SK-N-SH (cell line): ENCODE results near the gene DUSP2. TPM values are rescaled to one million over a fixed set of nuclear protein-coding genes. Genes with fewer than 3 reads are reported as not detected.

Experiments used
- CTCF ChIA-PET: fragments of 300-600, 350-600 bp; formaldehyde crosslinking; extraction: SDS; loops from one replicate; lab custom pipeline; 2021; lab: Yijun Ruan, JAX
- POLR2A ChIA-PET: fragments of 350-600 bp; sonication (Branson Sonifier 250); formaldehyde crosslinking; extraction: SDS; loops from one replicate; lab custom pipeline; 2020; ENCODE audit warnings: antibody characterized with exemption, inconsistent platforms; lab: Yijun Ruan, JAX
- DNase-seq: peaks from one replicate; pipeline ENCODE4 v3.0.0; 2012
- H2AFZ ChIP-seq: fragments of 200-600 bp; sonication (generic); 2 replicates; pipeline ENCODE4 v1.8.1; 2016; ENCODE audit warnings: antibody characterized with exemption, mild to moderate bottlenecking, low read depth
- H3F3A ChIP-seq: fragments of 200-600 bp; sonication (generic); replicated peaks from 2 replicates; pipeline ENCODE3; 2016; ENCODE audit warnings: antibody characterized with exemption, mild to moderate bottlenecking; ENCODE audit not compliant: insufficient read depth
- H3K27ac ChIP-seq, 2 experiments: fragments of 200-500 bp in 1 of 2; fragments of 200-600 bp in 1 of 2; sonication (Bioruptor generic) in 1 of 2; sonication (generic), shearing (Covaris generic) in 1 of 2; 2 replicates each; pipeline versions ENCODE4 v1.5.1 to v1.6.1; 2014 to 2016; ENCODE audit warnings: low read depth in 2 of 2, inconsistent platforms in 1 of 2, low read length in 1 of 2, mild to moderate bottlenecking in 1 of 2, mixed read lengths in 1 of 2
- H3K27me3 ChIP-seq: fragments of 200-600 bp; sonication (generic), shearing (Covaris generic); 2 replicates; pipeline ENCODE4 v1.6.1; 2016; ENCODE audit warnings: mixed run types; ENCODE audit not compliant: insufficient read depth
- H3K36me3 ChIP-seq, 2 experiments: fragments of 200-500 bp in 1 of 2; fragments of 200-600 bp in 1 of 2; sonication (Bioruptor generic) in 1 of 2; sonication (generic) in 1 of 2; replicated peaks in 1 of 2; 2 replicates each; pipeline versions ENCODE3 to v1.5.1; 2014 to 2016; ENCODE audit warnings: low read length in 1 of 2, mild to moderate bottlenecking in 1 of 2; ENCODE audit not compliant: insufficient read depth in 2 of 2, control insufficient read depth in 1 of 2
- H3K4me1 ChIP-seq, 2 experiments: fragments of 200-500 bp in 1 of 2; fragments of 200-600 bp in 1 of 2; sonication (Bioruptor generic) in 1 of 2; sonication (generic), shearing (Covaris generic) in 1 of 2; 2 replicates each; pipeline versions ENCODE4 v1.5.1 to v1.6.1; 2014 to 2016; ENCODE audit warnings: low read depth in 1 of 2, low read length in 1 of 2, mixed run types in 1 of 2; ENCODE audit not compliant: insufficient read depth in 2 of 2, control insufficient read depth in 1 of 2
- H3K4me2 ChIP-seq: fragments of 200-600 bp; sonication (generic), shearing (Covaris generic); 2 replicates; pipeline ENCODE4 v1.6.1; 2017; ENCODE audit warnings: mixed run types
- H3K4me3 ChIP-seq, 2 experiments: fragments of 200-500 bp in 1 of 2; fragments of 200-600 bp in 1 of 2; sonication (Bioruptor generic) in 1 of 2; sonication (generic), shearing (Covaris generic) in 1 of 2; 2 replicates each; pipeline versions ENCODE4 v1.5.1 to v1.8.1; 2014 to 2016; ENCODE audit warnings: low read depth in 2 of 2, inconsistent platforms in 1 of 2, low read length in 1 of 2, mild to moderate bottlenecking in 1 of 2, mixed read lengths in 1 of 2, moderate library complexity in 1 of 2
- H3K79me2 ChIP-seq: fragments of 200-600 bp; sonication (generic); 2 replicates; pipeline ENCODE4 v1.8.1; 2017; ENCODE audit warnings: mild to moderate bottlenecking; ENCODE audit not compliant: insufficient read depth
- H3K9ac ChIP-seq: fragments of 200-600 bp; sonication (generic); 2 replicates; pipeline ENCODE4 v1.6.1; 2017; ENCODE audit warnings: mixed run types
- H3K9me2 ChIP-seq: fragments of 200-600 bp; sonication (generic); 2 replicates; pipeline ENCODE4 v1.6.1; 2017; ENCODE audit warnings: mixed run types
- H3K9me3 ChIP-seq: fragments of 200-600 bp; sonication (generic); 2 replicates; pipeline ENCODE4 v1.6.1; 2017; ENCODE audit warnings: mixed run types, mild to moderate bottlenecking, moderate library complexity
- H4K20me1 ChIP-seq: fragments of 200-600 bp; sonication (generic); 2 replicates; pipeline ENCODE4 v1.6.1; 2017; ENCODE audit warnings: mild to moderate bottlenecking, mixed run types; ENCODE audit not compliant: insufficient read depth
- EZH2phosphoT487 ChIP-seq: fragments of 200-600 bp; sonication (generic); IDR thresholded peaks from 2 replicates; pipeline ENCODE4 v1.6.1; 2017; ENCODE audit warnings: low read depth, mixed run types, mild to moderate bottlenecking, antibody characterized with exemption, moderate library complexity, borderline replicate concordance
- FOSL2 ChIP-seq: IDR thresholded peaks from 2 replicates; pipeline ENCODE4 v1.4.0; 2012; ENCODE audit warnings: low read depth, mild to moderate bottlenecking, moderate library complexity, borderline replicate concordance
- FOXM1 ChIP-seq: IDR thresholded peaks from 2 replicates; pipeline ENCODE4 v1.4.0; 2012; ENCODE audit warnings: low read depth, mild to moderate bottlenecking
- GABPA ChIP-seq: IDR thresholded peaks from 2 replicates; pipeline ENCODE4 v1.4.0; 2012; ENCODE audit warnings: low read depth, mild to moderate bottlenecking
- GATA2 ChIP-seq: sonication (generic); formaldehyde crosslinking; IDR thresholded peaks from 2 replicates; pipeline ENCODE4 v1.5.0; 2020; ENCODE audit warnings: mild to moderate bottlenecking, missing genetic modification reagents
- JUND ChIP-seq: IDR thresholded peaks from 2 replicates; pipeline ENCODE4 v1.4.0; 2012
- MEF2A ChIP-seq: IDR thresholded peaks from 2 replicates; pipeline ENCODE4 v1.4.0; 2012; ENCODE audit warnings: low read depth, borderline replicate concordance
- MXI1 ChIP-seq: IDR thresholded peaks from 2 replicates; pipeline ENCODE4 v1.6.1; 2012; ENCODE audit warnings: mild to moderate bottlenecking, low read depth, low read length, improper control_type of control experiment
- POLR2AphosphoS5 ChIP-seq: IDR thresholded peaks from 2 replicates; pipeline ENCODE4 v1.6.1; 2012; ENCODE audit warnings: low read depth, low read length
- RAD21 ChIP-seq: IDR thresholded peaks from 2 replicates; pipeline ENCODE4 v1.6.1; 2012; ENCODE audit warnings: mild to moderate bottlenecking, low read length
- RXRA ChIP-seq: IDR thresholded peaks from 2 replicates; pipeline ENCODE4 v1.4.0; 2012; ENCODE audit warnings: low read depth, mild to moderate bottlenecking, borderline replicate concordance
- TEAD4 ChIP-seq: IDR thresholded peaks from 2 replicates; pipeline ENCODE4 v1.4.0; 2012; ENCODE audit warnings: mild to moderate bottlenecking, borderline replicate concordance; ENCODE audit not compliant: insufficient read depth
- YY1 ChIP-seq: IDR thresholded peaks from 2 replicates; pipeline ENCODE4 v1.4.0; 2012; ENCODE audit warnings: low read depth, mild to moderate bottlenecking
- WGBS: methylation state at CpG from one replicate; pipeline ENCODE4 v1.1.6; 2017; ENCODE audit warnings: low lambda C conversion rate; 5-methylcytosine and 5-hydroxymethylcytosine counted together
- polyA plus RNA-seq, 3 experiments: library from polyadenylated mRNA; depleted of rRNA; stranded (reverse); fragments of >200 nt; gene quantifications; 2 replicates each; pipeline ENCODE4 v1.2.3, GENCODE V29; 2012
- TF ChIP-seq, protein P1 (sequence below): IDR thresholded peaks from 2 replicates; pipeline ENCODE4 v1.4.0; 2012; ENCODE audit warnings: low read depth
- TF ChIP-seq, protein P2 (sequence below): IDR thresholded peaks from 2 replicates; pipeline ENCODE4 v1.6.1; 2012; ENCODE audit warnings: mild to moderate bottlenecking, low read depth, low read length, moderate library complexity
- TF ChIP-seq, protein P3 (sequence below): fragments of 200-600 bp; sonication (generic); IDR thresholded peaks from 2 replicates; pipeline ENCODE4 v1.6.1; 2017; ENCODE audit warnings: antibody characterized with exemption, mild to moderate bottlenecking, moderate library complexity

Gene DUSP2
- polyA plus RNA-seq, 1 of the 3 experiments (the other 2 are of a cell fraction), result 0.79 TPM

DNA sequence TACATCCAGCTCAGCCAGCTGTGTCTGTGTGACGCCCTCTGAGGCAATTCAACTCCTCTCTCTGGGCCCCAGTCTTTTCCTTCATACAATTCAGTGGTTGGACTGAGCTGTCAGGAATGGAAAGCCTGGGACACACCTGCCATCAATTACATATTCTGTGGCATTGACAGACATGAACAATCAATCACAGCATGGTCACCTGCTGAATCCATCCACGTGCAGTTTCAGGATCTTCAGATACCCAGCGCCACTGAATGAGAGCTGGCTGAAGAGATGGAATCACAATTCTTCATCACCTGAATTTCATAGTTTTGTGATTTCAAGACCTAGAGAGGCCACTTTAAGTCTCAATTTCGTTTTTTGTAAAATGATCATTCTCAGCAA lies 34.0 kb downstream of the DUSP2 start:
- Histone ChIP-seq H3K4me2 (no peak overlapping the region), H3K4me1 (peaks cover 0 to 14% of the 10 kb centered on the region in 2 experiments; a peak in 1 of 4 replicates), H3K9me2 (no peaks in the 10 kb centered on the region), H3K4me3 (no peak overlapping the region), H3K27me3 (no peaks in the 10 kb centered on the region), H3F3A (no peaks in the 10 kb centered on the region), H3K79me2 (no peaks in the 10 kb centered on the region), H4K20me1 (no peaks in the 10 kb centered on the region), H3K9me3 (no peaks in the 10 kb centered on the region), H3K27ac (no peak overlapping the region), H3K36me3 (no peaks in the 10 kb centered on the region), H3K9ac (no peak overlapping the region), H2AFZ (no peak overlapping the region)
- CTCF ChIA-PET, result interaction anchor here (0.8 to 1.5 kb wide), 4 partner anchors 36 to 119 kb away, joined by 3 to 6 read pairs (median 6); no protein-coding TSS in a partner anchor
- TF ChIP-seq JUND (no peak), GABPA (no peak), FOXM1 (no peak), FOSL2 (no peak), YY1 (no peak)
- TF ChIP-seq, protein P1, sequence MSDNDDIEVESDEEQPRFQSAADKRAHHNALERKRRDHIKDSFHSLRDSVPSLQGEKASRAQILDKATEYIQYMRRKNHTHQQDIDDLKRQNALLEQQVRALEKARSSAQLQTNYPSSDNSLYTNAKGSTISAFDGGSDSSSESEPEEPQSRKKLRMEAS, result no peak
- POLR2A ChIA-PET, result no interaction called here
- DNase-seq, result no peak
- 49% methylated on average over 3 of the region's 4 CpGs for WGBS

DNA sequence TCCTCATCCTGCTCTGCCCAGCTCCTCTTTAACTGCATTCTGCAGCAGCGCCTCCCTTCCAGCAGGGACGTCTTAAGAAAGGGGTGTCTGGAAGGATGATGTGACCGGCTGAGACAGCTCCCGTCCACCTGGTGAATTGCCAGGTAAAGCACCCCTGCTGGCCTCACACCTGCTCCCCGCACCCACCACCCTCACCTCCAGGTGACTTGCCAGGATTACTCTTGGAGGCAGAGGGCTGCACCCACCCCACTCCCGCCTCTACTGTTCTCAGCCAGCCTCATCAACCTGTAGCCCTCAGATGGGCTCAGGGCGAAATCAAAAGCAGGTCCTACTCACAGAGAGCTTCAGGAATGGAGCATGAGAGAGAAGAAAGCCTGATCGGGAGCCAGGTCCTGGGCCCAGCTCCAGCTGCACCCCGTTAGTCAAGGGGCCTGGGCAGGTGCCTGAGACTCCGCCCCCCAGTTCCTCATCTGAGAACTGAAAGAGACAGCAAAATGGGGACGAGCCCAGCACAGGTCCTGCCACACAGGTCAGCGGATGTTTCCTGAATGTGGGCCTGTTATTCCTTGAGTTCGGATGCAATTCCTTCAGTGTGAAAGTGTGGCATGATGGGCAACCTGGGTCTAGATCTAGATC lies 34.5 kb downstream of the DUSP2 start:
- Histone ChIP-seq H3K36me3 (no peaks in the 10 kb centered on the region), H3K4me2 (no peak overlapping the region), H3K4me3 (no peak overlapping the region), H3K4me1 (peaks cover 0 to 14% of the 10 kb centered on the region in 2 experiments; a peak in 1 of 4 replicates), H3K9me2 (no peaks in the 10 kb centered on the region), H2AFZ (no peak overlapping the region), H3K27me3 (no peaks in the 10 kb centered on the region), H4K20me1 (no peaks in the 10 kb centered on the region), H3F3A (no peaks in the 10 kb centered on the region), H3K9ac (no peak overlapping the region), H3K79me2 (no peaks in the 10 kb centered on the region), H3K27ac (no peak overlapping the region), H3K9me3 (no peaks in the 10 kb centered on the region)
- WGBS, result 67% methylated on average over 11 of the region's 13 CpGs
- no peak for DNase-seq
- ChIA-PET POLR2A (no interaction called here), CTCF (interaction anchor here (1.2 to 1.5 kb wide), 3 partner anchors 64 to 154 kb away, joined by 3 to 6 read pairs (median 5); no protein-coding TSS in a partner anchor)
- no peak for TF ChIP-seq GATA2 (CRISPR knock-in tag)

DNA sequence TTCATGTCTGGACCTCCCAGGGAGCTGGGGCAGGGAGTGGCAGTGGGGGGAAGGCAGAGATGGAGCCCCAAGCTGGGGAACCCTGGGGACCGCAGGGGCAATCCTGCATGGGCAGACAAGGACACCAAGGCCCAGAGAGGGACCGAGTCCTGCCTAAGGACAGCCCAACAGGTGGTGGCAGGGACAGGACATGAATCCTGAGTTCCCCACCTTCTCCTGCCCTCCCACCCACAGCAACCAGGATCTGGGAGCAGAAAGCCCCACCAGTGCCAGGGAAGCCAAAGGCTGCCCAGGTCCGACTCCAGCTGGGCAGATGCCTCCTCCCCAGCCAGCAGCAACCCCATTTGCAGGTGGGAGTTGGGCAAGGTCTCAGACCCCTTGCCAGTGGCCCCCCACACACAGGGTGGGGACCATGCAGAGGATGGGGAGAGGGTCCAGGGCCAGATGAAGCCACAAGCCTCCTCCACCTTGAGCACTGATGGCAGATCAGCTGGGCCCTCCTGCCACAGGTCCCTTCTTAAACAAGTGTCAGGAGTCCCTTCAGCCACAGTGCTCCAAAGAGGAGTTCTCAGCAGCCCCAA lies 35.2 kb downstream of the DUSP2 start:
- no peaks in the 10 kb centered on the region for H3K36me3 ChIP-seq
- no peak for DNase-seq
- no peaks in the 10 kb centered on the region for H4K20me1 ChIP-seq
- 83% methylated on average over 1 of the region's 3 CpGs for WGBS
- ChIA-PET POLR2A (no interaction called here), CTCF (interaction anchor here (1.2 to 1.5 kb wide), 2 partner anchors 64 to 155 kb away, joined by 3 to 6 read pairs; no protein-coding TSS in a partner anchor)
- H3K9ac ChIP-seq, result no peak overlapping the region
- H3K27ac ChIP-seq, result no peak overlapping the region
- H3K9me3 ChIP-seq, result no peaks in the 10 kb centered on the region
- H3K79me2 ChIP-seq, result no peaks in the 10 kb centered on the region
- H3K4me3 ChIP-seq, result no peak overlapping the region
- peaks cover 0 to 14% of the 10 kb centered on the region in 2 experiments; a peak in 1 of 4 replicates for H3K4me1 ChIP-seq
- H3K27me3 ChIP-seq, result no peaks in the 10 kb centered on the region
- H3F3A ChIP-seq, result no peaks in the 10 kb centered on the region
- no peak overlapping the region for H3K4me2 ChIP-seq
- no peak overlapping the region for H2AFZ ChIP-seq
- H3K9me2 ChIP-seq, result no peaks in the 10 kb centered on the region
- TF ChIP-seq RAD21, result no peak
- no peak for TF ChIP-seq POLR2AphosphoS5
- no peak for TF ChIP-seq EZH2phosphoT487
- no peak for TF ChIP-seq RXRA
- TF ChIP-seq MXI1, result no peak
- TF ChIP-seq, protein P2, sequence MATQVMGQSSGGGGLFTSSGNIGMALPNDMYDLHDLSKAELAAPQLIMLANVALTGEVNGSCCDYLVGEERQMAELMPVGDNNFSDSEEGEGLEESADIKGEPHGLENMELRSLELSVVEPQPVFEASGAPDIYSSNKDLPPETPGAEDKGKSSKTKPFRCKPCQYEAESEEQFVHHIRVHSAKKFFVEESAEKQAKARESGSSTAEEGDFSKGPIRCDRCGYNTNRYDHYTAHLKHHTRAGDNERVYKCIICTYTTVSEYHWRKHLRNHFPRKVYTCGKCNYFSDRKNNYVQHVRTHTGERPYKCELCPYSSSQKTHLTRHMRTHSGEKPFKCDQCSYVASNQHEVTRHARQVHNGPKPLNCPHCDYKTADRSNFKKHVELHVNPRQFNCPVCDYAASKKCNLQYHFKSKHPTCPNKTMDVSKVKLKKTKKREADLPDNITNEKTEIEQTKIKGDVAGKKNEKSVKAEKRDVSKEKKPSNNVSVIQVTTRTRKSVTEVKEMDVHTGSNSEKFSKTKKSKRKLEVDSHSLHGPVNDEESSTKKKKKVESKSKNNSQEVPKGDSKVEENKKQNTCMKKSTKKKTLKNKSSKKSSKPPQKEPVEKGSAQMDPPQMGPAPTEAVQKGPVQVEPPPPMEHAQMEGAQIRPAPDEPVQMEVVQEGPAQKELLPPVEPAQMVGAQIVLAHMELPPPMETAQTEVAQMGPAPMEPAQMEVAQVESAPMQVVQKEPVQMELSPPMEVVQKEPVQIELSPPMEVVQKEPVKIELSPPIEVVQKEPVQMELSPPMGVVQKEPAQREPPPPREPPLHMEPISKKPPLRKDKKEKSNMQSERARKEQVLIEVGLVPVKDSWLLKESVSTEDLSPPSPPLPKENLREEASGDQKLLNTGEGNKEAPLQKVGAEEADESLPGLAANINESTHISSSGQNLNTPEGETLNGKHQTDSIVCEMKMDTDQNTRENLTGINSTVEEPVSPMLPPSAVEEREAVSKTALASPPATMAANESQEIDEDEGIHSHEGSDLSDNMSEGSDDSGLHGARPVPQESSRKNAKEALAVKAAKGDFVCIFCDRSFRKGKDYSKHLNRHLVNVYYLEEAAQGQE, result no peak
- TF ChIP-seq MEF2A, result no peak
- TF ChIP-seq GABPA, result no peak
- no peak for TF ChIP-seq TEAD4
- TF ChIP-seq, protein P3, sequence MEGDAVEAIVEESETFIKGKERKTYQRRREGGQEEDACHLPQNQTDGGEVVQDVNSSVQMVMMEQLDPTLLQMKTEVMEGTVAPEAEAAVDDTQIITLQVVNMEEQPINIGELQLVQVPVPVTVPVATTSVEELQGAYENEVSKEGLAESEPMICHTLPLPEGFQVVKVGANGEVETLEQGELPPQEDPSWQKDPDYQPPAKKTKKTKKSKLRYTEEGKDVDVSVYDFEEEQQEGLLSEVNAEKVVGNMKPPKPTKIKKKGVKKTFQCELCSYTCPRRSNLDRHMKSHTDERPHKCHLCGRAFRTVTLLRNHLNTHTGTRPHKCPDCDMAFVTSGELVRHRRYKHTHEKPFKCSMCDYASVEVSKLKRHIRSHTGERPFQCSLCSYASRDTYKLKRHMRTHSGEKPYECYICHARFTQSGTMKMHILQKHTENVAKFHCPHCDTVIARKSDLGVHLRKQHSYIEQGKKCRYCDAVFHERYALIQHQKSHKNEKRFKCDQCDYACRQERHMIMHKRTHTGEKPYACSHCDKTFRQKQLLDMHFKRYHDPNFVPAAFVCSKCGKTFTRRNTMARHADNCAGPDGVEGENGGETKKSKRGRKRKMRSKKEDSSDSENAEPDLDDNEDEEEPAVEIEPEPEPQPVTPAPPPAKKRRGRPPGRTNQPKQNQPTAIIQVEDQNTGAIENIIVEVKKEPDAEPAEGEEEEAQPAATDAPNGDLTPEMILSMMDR, result no peak
- TF ChIP-seq JUND, result no peak
